Hepatocyte (in vitro differentiated cells): Measurements from ENCODE around the gene APBB2.

ENCODE experiments used
- CTCF ChIP-seq: fragments of 200-600 bp; sonication (generic); IDR thresholded peaks from 2 replicates; pipeline ENCODE4 v1.5.1; 2016; ENCODE audit warnings: antibody characterized with exemption, mild to moderate bottlenecking; ENCODE audit not compliant: poor library complexity
- EZH2phosphoT487 ChIP-seq: fragments of 200-600 bp; sonication (generic); IDR thresholded peaks from one replicate; pipeline ENCODE4 v1.6.1; 2018; ENCODE audit warnings: antibody characterized with exemption, mild to moderate bottlenecking, low read depth, moderate library complexity; ENCODE audit not compliant: unreplicated experiment, severe bottlenecking

- TF ChIP-seq CTCF (no peak), EZH2phosphoT487 (no peak)
Measured at GRCh38 chr4:41076481-41076880, 137.9 kb downstream of the APBB2 start.
